Peyer's patch (tissue), 4 donors: ENCODE data around the gene GSTT4.

ENCODE experiments used
- CTCF ChIP-seq, 6 experiments: fragments of 450-650 bp in 4 of 6; fragments of 200-600 bp in 2 of 6; sonication (generic) in 1 of 6; IDR thresholded peaks; one replicate each; pipeline ENCODE4 v1.5.1; 2017 to 2019; ENCODE audit warnings: antibody characterized with exemption in 6 of 6, mild to moderate bottlenecking in 3 of 6, moderate library complexity in 1 of 6
- POLR2A ChIP-seq, 2 donors: fragments of 450-650 bp; IDR thresholded peaks; one replicate each; pipeline ENCODE4 v1.5.1; 2017; ENCODE audit warnings: antibody characterized with exemption in 2 of 2, mild to moderate bottlenecking in 2 of 2, moderate library complexity in 2 of 2

GRCh38 chr22:24027389-24027975 is 22.2 kb upstream of the GSTT4 start:
- TF ChIP-seq CTCF (IDR thresholded peaks at IDR 0.05): no peak
- TF ChIP-seq POLR2A (IDR thresholded peaks at IDR 0.05): no peak
